ENCODE data around the gene PRKCSH. TPM values are rescaled to one million over a fixed set of nuclear protein-coding genes. Genes with fewer than 3 reads are reported as not detected.

The PRKCSH gene
- total RNA-seq, 1 experiment from 2014 or later = 399 TPM

DNA sequence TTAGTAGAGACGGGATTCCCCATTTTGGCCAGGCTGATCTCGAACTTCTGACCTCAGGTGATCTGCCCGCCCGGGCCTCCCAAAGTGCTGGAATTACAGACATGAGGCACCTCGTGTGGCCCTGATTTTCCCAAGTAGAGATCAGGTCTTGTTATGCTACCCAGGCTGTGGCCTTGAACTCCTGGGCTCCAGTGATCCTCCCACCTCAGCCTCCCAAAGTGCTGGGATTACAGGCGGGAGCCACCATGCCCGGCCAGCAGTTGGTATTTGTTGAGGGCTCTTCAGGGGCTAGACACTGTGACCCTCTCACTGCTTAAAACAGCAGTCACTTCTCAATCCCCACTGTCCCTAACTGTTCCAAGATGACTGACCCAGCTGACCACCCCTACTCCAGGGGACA is 53.9 kb downstream of the PRKCSH start:
- Histone ChIP-seq H3K27me3 (ENCODE audit: control insufficient read depth, insufficient read depth, low read length) (no peaks in the 10 kb centered on the region), H3K36me3 (ENCODE audit: control insufficient read depth, insufficient read depth, low read length) (no peaks in the 10 kb centered on the region), H3K27ac (ENCODE audit: low read length) (no peak overlapping the region), H3K9me3 (ENCODE audit: control insufficient read depth, insufficient read depth, low read depth, low read length) (no peaks in the 10 kb centered on the region), H3K4me1 (ENCODE audit: control insufficient read depth, insufficient read depth, low read length) (no peaks in the 10 kb centered on the region), H3K4me3 (ENCODE audit: low read depth in 2 of 2, low read length in 2 of 2) (no peak overlapping the region)
- ChIA-PET CTCF (no interaction called here), POLR2A (no interaction called here)
- ATAC-seq (no peak), DNase-seq (ENCODE audit: low read depth, low spot score) (no peak)
- TF ChIP-seq, protein P1, sequence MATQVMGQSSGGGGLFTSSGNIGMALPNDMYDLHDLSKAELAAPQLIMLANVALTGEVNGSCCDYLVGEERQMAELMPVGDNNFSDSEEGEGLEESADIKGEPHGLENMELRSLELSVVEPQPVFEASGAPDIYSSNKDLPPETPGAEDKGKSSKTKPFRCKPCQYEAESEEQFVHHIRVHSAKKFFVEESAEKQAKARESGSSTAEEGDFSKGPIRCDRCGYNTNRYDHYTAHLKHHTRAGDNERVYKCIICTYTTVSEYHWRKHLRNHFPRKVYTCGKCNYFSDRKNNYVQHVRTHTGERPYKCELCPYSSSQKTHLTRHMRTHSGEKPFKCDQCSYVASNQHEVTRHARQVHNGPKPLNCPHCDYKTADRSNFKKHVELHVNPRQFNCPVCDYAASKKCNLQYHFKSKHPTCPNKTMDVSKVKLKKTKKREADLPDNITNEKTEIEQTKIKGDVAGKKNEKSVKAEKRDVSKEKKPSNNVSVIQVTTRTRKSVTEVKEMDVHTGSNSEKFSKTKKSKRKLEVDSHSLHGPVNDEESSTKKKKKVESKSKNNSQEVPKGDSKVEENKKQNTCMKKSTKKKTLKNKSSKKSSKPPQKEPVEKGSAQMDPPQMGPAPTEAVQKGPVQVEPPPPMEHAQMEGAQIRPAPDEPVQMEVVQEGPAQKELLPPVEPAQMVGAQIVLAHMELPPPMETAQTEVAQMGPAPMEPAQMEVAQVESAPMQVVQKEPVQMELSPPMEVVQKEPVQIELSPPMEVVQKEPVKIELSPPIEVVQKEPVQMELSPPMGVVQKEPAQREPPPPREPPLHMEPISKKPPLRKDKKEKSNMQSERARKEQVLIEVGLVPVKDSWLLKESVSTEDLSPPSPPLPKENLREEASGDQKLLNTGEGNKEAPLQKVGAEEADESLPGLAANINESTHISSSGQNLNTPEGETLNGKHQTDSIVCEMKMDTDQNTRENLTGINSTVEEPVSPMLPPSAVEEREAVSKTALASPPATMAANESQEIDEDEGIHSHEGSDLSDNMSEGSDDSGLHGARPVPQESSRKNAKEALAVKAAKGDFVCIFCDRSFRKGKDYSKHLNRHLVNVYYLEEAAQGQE (IDR thresholded peaks at IDR 0.05; ENCODE audit: insufficient read depth in 1 of 2, low read depth in 2 of 2, low read length in 1 of 2) = no peak
- in situ Hi-C loops (cut with HindIII; ENCODE audit: low pct_unique_long_range_greater_than_20kb, low sequenced_read_pairs) = no loop called here
- no TSS peak for BruUV-seq (replicated peaks)
- intact Hi-C loops (cut with micrococcal nuclease; ENCODE audit: unreplicated experiment) = no loop called here

DNA sequence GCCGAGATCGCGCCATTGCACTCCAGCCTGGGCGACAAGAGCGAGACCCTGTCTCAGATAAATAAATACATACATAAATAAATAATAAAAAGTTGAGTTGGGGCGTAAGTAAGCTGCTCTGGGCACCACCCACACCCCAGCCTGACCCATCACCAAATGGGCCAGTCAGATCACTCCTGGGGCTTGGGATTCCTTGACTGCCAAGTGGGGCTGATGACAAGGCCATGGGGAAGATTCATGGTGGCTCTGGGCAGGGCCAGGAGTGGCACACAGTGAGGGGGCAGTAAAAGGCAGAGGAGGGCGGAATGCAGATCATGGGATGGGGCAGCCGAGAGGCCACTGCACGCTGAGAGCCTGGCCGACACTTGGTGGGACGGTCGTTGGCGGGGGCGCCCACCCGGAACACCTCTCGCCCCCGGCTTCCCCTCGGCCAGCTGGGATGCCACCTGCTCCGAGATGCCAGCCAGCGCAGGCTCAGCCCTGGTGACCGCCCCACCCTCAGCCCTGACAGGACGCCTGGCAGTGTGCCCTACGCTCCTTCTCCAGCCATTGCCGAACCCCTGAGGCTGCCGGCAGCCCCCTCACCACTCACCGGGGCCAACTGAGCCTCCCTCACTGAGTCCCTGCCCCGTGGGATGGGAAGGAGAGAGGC is 59.3 kb downstream of the PRKCSH start:
- Histone ChIP-seq H3K9me3 (ENCODE audit: control insufficient read depth, insufficient read depth, low read depth, low read length) (no peaks in the 10 kb centered on the region), H3K4me1 (ENCODE audit: control insufficient read depth, insufficient read depth, low read length) (no peaks in the 10 kb centered on the region), H3K4me3 (ENCODE audit: low read depth in 2 of 2, low read length in 2 of 2) (no peak overlapping the region), H3K36me3 (ENCODE audit: control insufficient read depth, insufficient read depth, low read length) (no peaks in the 10 kb centered on the region), H3K27ac (ENCODE audit: low read length) (no peak overlapping the region), H3K27me3 (ENCODE audit: control insufficient read depth, insufficient read depth, low read length) (no peaks in the 10 kb centered on the region)
- intact Hi-C loops (cut with micrococcal nuclease; ENCODE audit: unreplicated experiment) = no loop called here
- no peak for DNase-seq (ENCODE audit: low read depth, low spot score)
- ATAC-seq = no peak
- BruUV-seq (replicated peaks) = no TSS peak
- in situ Hi-C loops (cut with HindIII; ENCODE audit: low pct_unique_long_range_greater_than_20kb, low sequenced_read_pairs) = no loop called here
- CTCF ChIA-PET = interaction anchor here (0.5 to 0.8 kb wide), 2 partner anchors 44 to 64 kb away, joined by 3 to 4 read pairs; partner anchors contain the start of gene CNN1
- TF ChIP-seq, protein P2, sequence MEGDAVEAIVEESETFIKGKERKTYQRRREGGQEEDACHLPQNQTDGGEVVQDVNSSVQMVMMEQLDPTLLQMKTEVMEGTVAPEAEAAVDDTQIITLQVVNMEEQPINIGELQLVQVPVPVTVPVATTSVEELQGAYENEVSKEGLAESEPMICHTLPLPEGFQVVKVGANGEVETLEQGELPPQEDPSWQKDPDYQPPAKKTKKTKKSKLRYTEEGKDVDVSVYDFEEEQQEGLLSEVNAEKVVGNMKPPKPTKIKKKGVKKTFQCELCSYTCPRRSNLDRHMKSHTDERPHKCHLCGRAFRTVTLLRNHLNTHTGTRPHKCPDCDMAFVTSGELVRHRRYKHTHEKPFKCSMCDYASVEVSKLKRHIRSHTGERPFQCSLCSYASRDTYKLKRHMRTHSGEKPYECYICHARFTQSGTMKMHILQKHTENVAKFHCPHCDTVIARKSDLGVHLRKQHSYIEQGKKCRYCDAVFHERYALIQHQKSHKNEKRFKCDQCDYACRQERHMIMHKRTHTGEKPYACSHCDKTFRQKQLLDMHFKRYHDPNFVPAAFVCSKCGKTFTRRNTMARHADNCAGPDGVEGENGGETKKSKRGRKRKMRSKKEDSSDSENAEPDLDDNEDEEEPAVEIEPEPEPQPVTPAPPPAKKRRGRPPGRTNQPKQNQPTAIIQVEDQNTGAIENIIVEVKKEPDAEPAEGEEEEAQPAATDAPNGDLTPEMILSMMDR (IDR thresholded peaks at IDR 0.05) = no peak
- TF ChIP-seq, protein P1 (IDR thresholded peaks at IDR 0.05; ENCODE audit: insufficient read depth in 1 of 2, low read depth in 2 of 2, low read length in 1 of 2) = no peak
- TF ChIP-seq TCF7L2 (IDR thresholded peaks at IDR 0.05; ENCODE audit: low read depth, low read length) = no peak
- POLR2A ChIA-PET = no interaction called here

Data from Panc1 (cell line).